Smooth muscle cell of the brain vasculature (primary cell): ENCODE data around the gene SORL1.

Source experiments
- DNase-seq: peaks from one replicate; pipeline ENCODE4 v3.0.0-alpha.2; 2012; ENCODE audit warnings: low read depth, low spot score

Gene SORL1

DNA sequence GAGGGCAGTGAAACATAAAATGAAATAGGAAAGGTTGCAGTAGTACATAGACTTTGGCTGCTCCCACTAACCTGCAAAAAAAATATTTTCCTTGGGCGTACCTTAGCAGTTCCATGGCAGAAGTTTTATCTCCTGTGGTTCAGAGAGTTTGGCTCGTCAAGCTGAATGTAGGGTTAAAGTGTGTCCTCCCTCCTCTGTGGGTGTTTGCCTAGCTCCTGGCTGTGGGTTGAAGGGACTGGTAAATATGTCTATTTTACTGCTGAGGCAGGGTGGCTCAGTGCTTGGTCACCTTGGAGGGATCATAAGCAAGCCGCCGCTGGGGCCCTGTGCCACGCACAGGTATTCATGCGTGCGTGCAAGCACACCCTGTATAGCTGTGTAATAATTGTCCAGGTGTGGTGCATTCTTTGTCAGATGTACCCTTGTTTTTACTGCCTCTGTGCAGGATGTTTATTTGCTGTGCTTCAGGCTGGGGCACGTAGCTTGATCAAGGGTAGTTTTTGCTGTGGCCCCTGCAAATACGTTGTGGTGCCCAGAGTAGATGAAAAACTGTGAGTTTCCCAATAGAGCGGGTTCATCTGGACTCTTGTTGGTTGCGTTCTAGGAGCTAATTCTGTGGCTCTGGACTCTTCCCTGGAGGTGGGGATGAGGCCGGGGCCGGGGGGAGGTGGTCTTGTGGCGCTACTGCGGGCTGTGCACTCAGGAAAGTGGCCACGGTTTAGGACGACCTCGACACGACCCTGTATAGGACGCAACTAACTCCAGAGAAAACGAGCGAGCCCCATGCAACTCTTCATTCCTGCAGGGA lies 732 bp upstream of the SORL1 start:
- DNase-seq: no peak

GRCh38 chr11:121452609-121453150 lies 566 bp downstream of the SORL1 start, which contains the start of gene SORL1-AS1:
SORL1-AS1 (minus strand) TSS chr11:121452967.
- DNase-seq: no peak

DNA sequence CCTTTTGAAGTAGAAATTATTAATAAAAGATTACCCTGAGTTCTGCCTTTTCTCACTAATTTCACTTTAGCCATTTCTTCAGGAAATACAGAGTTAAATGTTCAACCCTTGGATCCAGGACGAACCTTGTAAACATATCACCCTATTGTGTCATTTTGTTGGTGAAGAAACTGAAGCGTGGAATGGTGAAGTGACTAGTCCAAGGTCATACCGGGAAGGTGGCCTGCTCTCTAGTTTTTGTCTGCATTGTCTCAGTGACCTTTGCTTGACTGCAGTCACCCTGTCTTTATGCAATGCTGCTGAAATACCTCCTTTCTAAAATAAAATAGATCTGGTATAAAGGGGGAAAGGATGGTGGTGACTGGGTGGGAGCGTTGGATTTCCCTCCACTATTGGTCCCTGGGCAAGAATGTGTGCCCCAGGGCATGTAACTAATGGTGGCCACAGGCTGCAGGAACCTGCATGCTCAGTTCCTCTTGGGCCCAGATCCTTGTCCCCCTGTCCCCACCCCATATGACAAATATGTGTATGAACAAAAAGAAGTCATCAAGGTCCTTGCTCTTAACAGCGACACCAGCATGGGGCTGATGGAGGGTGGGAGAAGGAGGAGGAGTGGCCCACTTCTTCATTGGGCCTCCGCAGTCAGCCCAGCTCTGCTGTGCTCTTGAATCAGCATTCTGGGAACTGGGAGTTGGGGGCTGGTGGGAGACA lies 1.6 kb downstream of the SORL1 start:
- DNase-seq: no peak

GRCh38 chr11:121455115-121455514 lies 3.0 kb downstream of the SORL1 start:
- no peak for DNase-seq

DNA sequence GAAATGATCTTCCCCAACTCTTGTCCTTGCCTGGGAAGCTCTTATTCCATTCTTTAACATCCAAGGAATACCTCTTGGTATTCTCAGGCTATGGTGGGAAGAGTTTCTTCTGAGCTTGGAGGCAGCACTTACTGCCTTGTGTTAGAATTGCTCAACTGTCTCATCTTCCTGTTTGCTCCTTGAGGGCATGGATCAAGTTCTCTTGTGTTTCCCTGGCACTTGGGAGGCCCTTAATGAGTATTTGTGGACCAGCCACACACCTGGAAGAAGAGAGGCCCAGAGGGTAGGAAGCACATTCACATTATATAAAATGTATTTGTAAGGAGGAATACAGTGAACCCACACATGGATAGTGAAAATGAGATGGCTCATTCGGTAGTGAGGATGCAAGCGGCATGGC lies 4.0 kb downstream of the SORL1 start:
- DNase-seq: no peak

DNA sequence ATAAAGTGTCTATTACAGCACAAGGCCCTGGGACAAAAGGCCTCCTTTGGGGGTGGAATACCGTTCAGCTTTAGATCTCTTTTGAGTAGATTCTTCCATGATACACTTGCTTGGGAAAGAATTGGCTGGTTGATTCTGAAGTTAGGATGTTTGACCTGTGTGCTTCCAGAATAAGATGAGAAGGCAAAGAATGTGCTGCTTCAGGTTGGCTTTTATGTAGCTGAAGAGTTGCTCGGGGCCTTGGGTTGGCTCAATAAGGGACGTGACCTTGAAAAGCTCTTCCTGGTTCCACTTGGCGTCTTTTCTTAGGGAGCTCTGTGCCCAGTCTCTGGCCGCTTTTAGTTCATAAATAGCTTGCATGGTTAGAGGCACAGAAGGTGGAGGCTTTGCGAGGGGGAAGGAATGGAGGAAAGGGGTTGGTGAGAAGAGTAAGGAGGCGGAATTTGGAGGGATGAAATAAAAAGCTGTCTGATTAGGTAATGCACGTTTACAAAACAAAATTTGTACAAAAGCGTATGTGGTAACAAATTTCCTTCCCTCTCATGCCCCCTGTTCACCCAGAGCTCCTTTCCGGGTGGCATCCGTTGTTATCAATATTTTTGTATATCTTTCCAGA lies 4.8 kb downstream of the SORL1 start:
- no peak for DNase-seq

DNA sequence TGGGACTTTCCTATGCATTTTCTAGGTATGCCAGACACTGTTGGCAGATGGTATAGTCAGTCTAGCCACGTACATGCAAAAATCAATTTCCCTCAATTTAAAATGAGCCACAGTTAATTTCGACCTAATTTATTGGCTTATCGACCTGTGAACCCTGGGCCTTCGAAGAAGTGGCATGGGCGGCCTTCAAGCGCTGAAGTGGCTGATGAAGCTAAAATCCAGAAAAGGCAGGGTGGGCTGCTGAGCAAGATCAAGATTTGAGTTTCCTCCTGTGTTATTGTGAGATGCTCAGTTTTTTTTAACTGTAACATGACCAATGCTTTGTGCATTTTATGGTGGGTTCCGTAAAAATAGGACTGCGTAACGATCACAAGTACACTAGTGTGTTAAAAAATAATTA lies 6.4 kb downstream of the SORL1 start:
- no peak for DNase-seq

GRCh38 chr11:121459413-121460017 lies 7.4 kb downstream of the SORL1 start:
- DNase-seq: no peak

- no peak for DNase-seq
Observed at GRCh38 chr11:121460941-121461514, 8.9 kb downstream of the SORL1 start.

- no peak for DNase-seq
Observed at GRCh38 chr11:121461843-121462242, 9.7 kb downstream of the SORL1 start.

GRCh38 chr11:121463689-121464335 lies 11.7 kb downstream of the SORL1 start:
- DNase-seq: no peak

DNA sequence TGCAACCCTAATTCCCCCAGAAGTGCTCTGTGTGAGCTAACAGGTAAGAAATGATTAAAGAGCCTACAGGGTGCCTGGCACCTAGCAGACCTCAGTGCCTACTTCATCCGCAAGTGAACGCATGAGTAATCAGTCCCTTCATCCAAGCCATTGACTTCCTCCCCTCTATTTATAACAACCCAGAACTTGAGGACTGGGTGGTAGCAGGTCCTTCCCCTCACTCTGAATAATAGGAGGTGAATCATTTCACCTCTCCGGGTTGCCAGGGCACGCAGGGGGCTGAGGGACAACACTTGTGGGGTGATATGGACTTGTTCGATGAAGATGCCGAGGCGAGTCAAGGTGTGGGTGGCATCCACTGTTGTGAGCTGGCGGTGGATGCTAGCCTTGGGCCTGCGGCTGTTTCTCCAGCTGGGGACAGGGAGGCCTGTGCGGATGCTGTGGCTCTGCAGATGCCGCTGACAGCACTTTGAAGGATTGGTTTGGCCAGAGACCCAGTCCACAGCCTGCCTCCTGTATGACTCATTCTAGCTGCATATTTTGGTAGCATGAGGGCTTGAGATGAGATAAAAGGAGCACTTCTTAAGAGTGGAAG lies 12.3 kb downstream of the SORL1 start:
- peak; percentile 29 for DNase-seq

DNA sequence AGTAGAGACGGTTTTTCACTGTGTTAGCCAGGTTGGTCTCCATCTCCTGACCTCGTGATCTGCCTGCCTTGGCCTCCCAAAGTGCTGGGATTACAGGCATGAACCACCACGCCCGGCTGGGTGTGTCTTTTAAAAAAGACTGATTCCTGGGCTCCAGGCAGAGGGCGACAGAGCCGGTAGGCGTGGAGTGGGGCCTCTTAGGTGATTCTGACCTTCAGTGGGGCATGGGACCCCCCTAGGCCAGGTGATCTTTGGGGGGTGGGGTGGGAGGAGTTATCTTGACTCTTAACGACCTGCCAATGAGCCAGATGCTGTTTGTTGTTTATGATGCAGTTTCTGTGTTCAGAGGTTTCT lies 13.6 kb downstream of the SORL1 start:
- no peak for DNase-seq

GRCh38 chr11:121466063-121466794 lies 14.1 kb downstream of the SORL1 start:
- peak; percentile 35 for DNase-seq

DNA sequence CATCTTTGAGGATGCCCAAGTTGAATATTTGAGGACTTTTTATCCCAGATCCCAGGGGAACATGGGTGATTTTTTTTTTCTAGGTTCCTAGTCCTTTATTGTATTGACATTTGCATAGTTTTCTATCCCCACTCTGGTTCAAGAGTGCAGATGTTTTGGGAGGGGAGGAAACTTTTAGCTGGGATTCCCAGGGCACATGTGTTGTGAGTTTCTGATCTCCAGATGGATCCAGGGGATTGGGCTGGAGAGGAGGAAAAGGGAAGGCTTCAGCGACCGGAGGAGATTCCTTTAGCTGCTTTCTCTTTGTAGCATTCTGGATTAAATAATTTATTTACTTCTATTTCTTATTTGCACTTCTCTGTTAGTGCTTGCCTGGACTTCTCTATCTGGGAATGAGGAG lies 15.4 kb downstream of the SORL1 start:
- DNase-seq: no peak

DNA sequence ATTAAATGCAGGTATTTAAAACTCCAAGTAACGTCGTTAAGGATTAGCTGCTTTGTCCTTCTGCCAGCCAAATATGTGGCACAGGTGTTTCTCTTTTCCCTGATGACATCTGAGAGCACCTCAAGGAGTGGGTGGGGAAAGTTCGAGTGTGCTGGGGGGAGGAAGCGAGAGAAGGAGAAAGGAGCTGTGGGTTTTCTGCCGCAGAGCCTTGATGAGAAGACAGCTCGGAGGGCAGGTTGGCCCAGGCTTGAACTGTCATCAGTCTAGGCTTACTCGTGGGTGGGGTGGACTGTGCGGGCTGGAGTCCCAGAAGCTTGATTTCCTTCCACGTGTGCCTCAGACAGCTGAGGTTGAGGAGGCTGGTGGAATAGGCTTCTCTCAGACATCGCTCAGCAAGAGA lies 15.9 kb downstream of the SORL1 start:
- DNase-seq: no peak

GRCh38 chr11:121469910-121470309 lies 17.8 kb downstream of the SORL1 start:
- no peak for DNase-seq

GRCh38 chr11:121471167-121471566 lies 19.1 kb downstream of the SORL1 start:
- DNase-seq: no peak

GRCh38 chr11:121472312-121472711 lies 20.2 kb downstream of the SORL1 start:
- DNase-seq: no peak
